ENCODE measurements around the gene HYCC2. TPM values are rescaled to one million over a fixed set of nuclear protein-coding genes. Genes with fewer than 3 reads are reported as not detected.

Gene HYCC2
- total and polyA plus RNA-seq, 2 of the 8 experiments (the other 6 are each of a cell fraction or from before 2014, with no cell fraction given): 0.86 to 8.0 TPM

- H2BK5ac ChIP-seq (ENCODE audit: low read depth, low read length): no peak overlapping the region
- no peak overlapping the region for H3K4me3 ChIP-seq (ENCODE audit: extremely low read depth in 1 of 4, insufficient read depth in 2 of 4, low read depth in 3 of 4, low read length in 4 of 4)
- no peak overlapping the region for H3K18ac ChIP-seq (ENCODE audit: extremely low read depth, low read length)
- no peak overlapping the region for H2AFZ ChIP-seq (ENCODE audit: low read length)
- no peak overlapping the region for H3K56ac ChIP-seq (replicated peaks; ENCODE audit: insufficient read length, low read depth, low read length)
- DNase-seq (ENCODE audit: low read depth in 1 of 2, low spot score in 2 of 2) (no peak), FAIRE-seq (no peak)
- H3K4me1 ChIP-seq (replicated peaks in 1 of 4; ENCODE audit: control insufficient read depth in 3 of 4, insufficient read depth in 4 of 4, low read length in 3 of 4): peaks cover 0 to 3% (median 0%) of the 10 kb centered on the region in 4 experiments; a peak in 2 of 7 replicates
- no peak overlapping the region for H2BK120ac ChIP-seq (replicated peaks; ENCODE audit: low read depth, low read length)
- H4K5ac ChIP-seq (ENCODE audit: insufficient read length, low read depth, low read length): no peak overlapping the region
- H3K27ac ChIP-seq (ENCODE audit: low read depth, low read length): no peak overlapping the region
- ChIA-PET CTCF (ENCODE audit: partially characterized antibody) (interaction anchor here (1.0 to 1.4 kb wide), 3 partner anchors 83 to 112 kb away, joined by 3 to 5 read pairs (median 3); partner anchors contain the start of gene ORC2), POLR2A (ENCODE audit: partially characterized antibody) (interaction anchor here (0.6 kb wide), 1 partner anchor 35 kb away, joined by 3 read pairs; no protein-coding TSS in a partner anchor)
- H3K27me3 ChIP-seq (replicated peaks in 1 of 4; ENCODE audit: control insufficient read depth in 3 of 4, extremely low read depth in 1 of 4, insufficient read depth in 3 of 4, low read length in 3 of 4): no peaks in the 10 kb centered on the region
- no peak overlapping the region for H3K23ac ChIP-seq (ENCODE audit: insufficient read length)
- no peak overlapping the region for H3K9ac ChIP-seq (replicated peaks in 1 of 4; ENCODE audit: extremely low read depth in 1 of 4, low read depth in 3 of 4, low read length in 3 of 4)
- H3K36me3 ChIP-seq (ENCODE audit: control insufficient read depth in 2 of 4, insufficient read depth in 4 of 4, low read length in 3 of 4): peaks cover 0 to 5% (median 1%) of the 10 kb centered on the region in 4 experiments; a peak in 2 of 8 replicates
- no peak overlapping the region for H3K4me2 ChIP-seq (ENCODE audit: insufficient read depth in 1 of 2, low read depth in 2 of 2, low read length in 2 of 2)
- no peaks in the 10 kb centered on the region for H3K79me1 ChIP-seq (ENCODE audit: low read depth, low read length)
- H3K23me2 ChIP-seq (ENCODE audit: low read depth, low read length): peaks cover 4% of the 10 kb centered on the region
- H4K20me1 ChIP-seq (replicated peaks in 1 of 2; ENCODE audit: control insufficient read depth in 1 of 2, insufficient read depth in 2 of 2, low read length in 2 of 2): no peaks in the 10 kb centered on the region
- H2BK15ac ChIP-seq (ENCODE audit: low read length): no peak overlapping the region
- H2AK5ac ChIP-seq (ENCODE audit: low read depth, low read length): no peak overlapping the region
- H3K14ac ChIP-seq (ENCODE audit: insufficient read length): no peak overlapping the region
- H2BK20ac ChIP-seq (ENCODE audit: low read length): no peak overlapping the region
- no peaks in the 10 kb centered on the region for H3K9me3 ChIP-seq (ENCODE audit: insufficient read depth in 2 of 2, low read depth in 1 of 2, low read length in 1 of 2)
- H2BK12ac ChIP-seq (ENCODE audit: low read depth, low read length): no peak overlapping the region
- no peak overlapping the region for H4K8ac ChIP-seq (ENCODE audit: extremely low read depth, insufficient read depth, low read length)
- 83% methylated on average over 7 of the region's 7 CpGs; no CpG with 5 or more reads in 1 of the 2 experiments for WGBS, 2 experiments (ENCODE audit: extremely low coverage in 1 of 2, insufficient coverage in 1 of 2, insufficient read length in 1 of 2, insufficient replicate concordance in 2 of 2, low coverage in 1 of 2, low lambda C conversion rate in 2 of 2, missing lambda C conversion rate in 1 of 2)
- no peak overlapping the region for H4K91ac ChIP-seq (replicated peaks; ENCODE audit: insufficient read length, low read length)
- H3K79me2 ChIP-seq (ENCODE audit: control insufficient read depth in 1 of 2, insufficient read depth in 2 of 2, low read length in 2 of 2): peaks cover 0 to 19% of the 10 kb centered on the region in 2 experiments; a peak in 2 of 4 replicates
- no peak overlapping the region for H3K4ac ChIP-seq (replicated peaks; ENCODE audit: insufficient read length, low read depth, low read length)
- no peak for TF ChIP-seq CBX8 (IDR thresholded peaks at IDR 0.05; ENCODE audit: borderline replicate concordance, low read depth, low read length)
- TF ChIP-seq RAD21 (IDR thresholded peaks at IDR 0.05 in 1 of 2, conservative IDR thresholded peaks at IDR 0.05 in 1 of 2; ENCODE audit: low read depth in 2 of 2, low read length in 2 of 2): no peak
- TF ChIP-seq SP1 (IDR thresholded peaks at IDR 0.05; ENCODE audit: low read depth, low read length): no peak
- no peak for TF ChIP-seq SP4 (IDR thresholded peaks at IDR 0.05; ENCODE audit: low read length)
- no peak for TF ChIP-seq CTCF (IDR thresholded peaks at IDR 0.05; ENCODE audit: control extremely low read depth in 1 of 3, insufficient read depth in 1 of 3, low read depth in 1 of 3, low read length in 3 of 3)
- TF ChIP-seq TCF12 (IDR thresholded peaks at IDR 0.05; ENCODE audit: low read depth, low read length): no peak
- TF ChIP-seq HDAC2 (IDR thresholded peaks at IDR 0.05; ENCODE audit: borderline replicate concordance in 1 of 2, low read depth in 2 of 2, low read length in 2 of 2): no peak
- TF ChIP-seq ATF3 (IDR thresholded peaks at IDR 0.05; ENCODE audit: insufficient read depth, low read depth, low read length): no peak
- TF ChIP-seq SP2 (IDR thresholded peaks at IDR 0.05; ENCODE audit: low read length): no peak
- no peak for TF ChIP-seq NRF1 (IDR thresholded peaks at IDR 0.05; ENCODE audit: low read depth, low read length)
- no peak for TF ChIP-seq SRF (IDR thresholded peaks at IDR 0.05; ENCODE audit: low read depth, low read length)
Observed at GRCh38 chr2:201074996-201075395, 3.5 kb upstream of the HYCC2 start.

Measured in H1 (cell line).